Erythroblast (primary cell): Measurements from ENCODE around the gene SLC48A1.

Experiments used
- DNase-seq, 2 experiments: peaks; one replicate each; lab custom pipeline; 2025; lab: John Stamatoyannopoulos, UW
- GATA1 ChIP-seq: IDR thresholded peaks from 2 replicates; pipeline ENCODE4 v1.6.1; 2011; ENCODE audit warnings: low read depth, mild to moderate bottlenecking, control low read depth, low read length, moderate library complexity
- POLR2A ChIP-seq: IDR thresholded peaks from 2 replicates; pipeline ENCODE4 v1.6.1; 2011; ENCODE audit warnings: mild to moderate bottlenecking, low read length

The SLC48A1 gene

GRCh38 chr12:47757840-47758583 lies 15.0 kb upstream of the SLC48A1 start:
- TF ChIP-seq POLR2A (no peak), GATA1 (no peak)
- DNase-seq = no peak

GRCh38 chr12:47758584-47758833 lies 14.5 kb upstream of the SLC48A1 start:
- DNase-seq = no peak
- TF ChIP-seq GATA1 = no peak
- no peak for TF ChIP-seq POLR2A

GRCh38 chr12:47758834-47759690 lies 14.0 kb upstream of the SLC48A1 start, which contains the start of gene RAPGEF3:
RAPGEF3 (minus strand) TSS chr12:47758880; CDS start chr12:47758556, 324 bp downstream.
- DNase-seq = peak; percentile 75 to 85
- no peak for TF ChIP-seq POLR2A
- no peak for TF ChIP-seq GATA1

- DNase-seq = peak; percentile 25 to 63
- TF ChIP-seq GATA1 (no peak), POLR2A (no peak)
Measured at GRCh38 chr12:47762850-47763465, 10.1 kb upstream of the SLC48A1 start.

- TF ChIP-seq POLR2A (no peak), GATA1 (no peak)
- DNase-seq = no peak
Measured at GRCh38 chr12:47763481-47764346, 9.3 kb upstream of the SLC48A1 start.

GRCh38 chr12:47766502-47767215 lies 6.4 kb upstream of the SLC48A1 start:
- no peak for TF ChIP-seq POLR2A
- no peak for TF ChIP-seq GATA1
- no peak for DNase-seq

- TF ChIP-seq POLR2A (no peak), GATA1 (no peak)
- DNase-seq = peak; percentile 70 to 80
Measured at GRCh38 chr12:47767216-47767724, 5.8 kb upstream of the SLC48A1 start.

GRCh38 chr12:47768323-47768811 lies 4.7 kb upstream of the SLC48A1 start:
- TF ChIP-seq POLR2A (no peak), GATA1 (no peak)
- DNase-seq = no peak

- TF ChIP-seq POLR2A (no peak), GATA1 (no peak)
Measured at GRCh38 chr12:47769234-47770085, 3.6 kb upstream of the SLC48A1 start.

GRCh38 chr12:47770086-47770726 lies 2.8 kb upstream of the SLC48A1 start:
- TF ChIP-seq POLR2A (no peak), GATA1 (no peak)
- peak; percentile 25 to 64 for DNase-seq

More at GRCh38 chr12:47769234-47770085, 3.6 kb upstream of the SLC48A1 start:
- DNase-seq = peak; percentile 36 to 56

GRCh38 chr12:47771304-47771703 lies 1.7 kb upstream of the SLC48A1 start:
- DNase-seq = no peak
- TF ChIP-seq GATA1 (no peak), POLR2A (no peak)
